ENCODE measurements around the gene SNRPA1.

SNRPA1 gene

DNA sequence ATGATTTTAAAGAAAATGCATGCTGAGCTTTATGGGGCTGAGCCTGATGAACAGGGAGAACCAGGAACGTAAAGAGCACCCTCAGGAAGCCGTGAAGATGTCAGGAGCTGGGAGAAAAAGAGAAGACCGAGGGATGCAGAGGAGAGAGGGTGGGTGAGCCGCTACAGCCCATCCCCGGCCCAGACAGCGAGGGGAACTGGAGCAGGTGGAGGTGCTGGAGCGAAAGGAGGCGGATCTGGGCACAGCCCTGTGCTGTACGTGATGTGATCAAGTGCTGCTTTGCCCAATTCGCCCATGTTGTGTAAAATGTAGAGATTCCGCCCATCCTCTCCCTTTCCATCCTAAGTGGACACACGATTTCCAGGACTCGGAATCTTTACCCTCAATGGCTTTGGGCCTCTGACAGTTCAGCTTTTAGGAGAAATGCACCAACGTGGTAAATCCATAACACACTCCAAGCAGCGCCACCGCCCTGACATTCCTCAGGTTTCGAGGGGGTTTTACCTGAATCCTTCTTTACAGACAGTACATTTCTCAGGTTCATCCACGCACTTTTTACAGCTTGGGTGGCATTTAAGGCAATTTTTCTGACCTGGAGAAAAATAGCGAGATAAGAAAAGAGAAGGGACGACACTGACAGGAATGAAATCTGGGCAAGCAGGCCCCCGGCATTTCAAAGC, 27.1 kb upstream of the SNRPA1 start:
- TF ChIP-seq, protein P1, sequence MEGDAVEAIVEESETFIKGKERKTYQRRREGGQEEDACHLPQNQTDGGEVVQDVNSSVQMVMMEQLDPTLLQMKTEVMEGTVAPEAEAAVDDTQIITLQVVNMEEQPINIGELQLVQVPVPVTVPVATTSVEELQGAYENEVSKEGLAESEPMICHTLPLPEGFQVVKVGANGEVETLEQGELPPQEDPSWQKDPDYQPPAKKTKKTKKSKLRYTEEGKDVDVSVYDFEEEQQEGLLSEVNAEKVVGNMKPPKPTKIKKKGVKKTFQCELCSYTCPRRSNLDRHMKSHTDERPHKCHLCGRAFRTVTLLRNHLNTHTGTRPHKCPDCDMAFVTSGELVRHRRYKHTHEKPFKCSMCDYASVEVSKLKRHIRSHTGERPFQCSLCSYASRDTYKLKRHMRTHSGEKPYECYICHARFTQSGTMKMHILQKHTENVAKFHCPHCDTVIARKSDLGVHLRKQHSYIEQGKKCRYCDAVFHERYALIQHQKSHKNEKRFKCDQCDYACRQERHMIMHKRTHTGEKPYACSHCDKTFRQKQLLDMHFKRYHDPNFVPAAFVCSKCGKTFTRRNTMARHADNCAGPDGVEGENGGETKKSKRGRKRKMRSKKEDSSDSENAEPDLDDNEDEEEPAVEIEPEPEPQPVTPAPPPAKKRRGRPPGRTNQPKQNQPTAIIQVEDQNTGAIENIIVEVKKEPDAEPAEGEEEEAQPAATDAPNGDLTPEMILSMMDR (IDR thresholded peaks at IDR 0.05; ENCODE audit: low read depth, low read length) = no peak
- no peak for DNase-seq
- no peak overlapping the region for H3K27ac ChIP-seq
- no peaks in the 10 kb centered on the region for H3K27me3 ChIP-seq (ENCODE audit: insufficient read depth, low read depth, severe bottlenecking)
- H3K36me3 ChIP-seq = no peaks in the 10 kb centered on the region
- no peaks in the 10 kb centered on the region for H3K9me3 ChIP-seq (ENCODE audit: severe bottlenecking)
- no peak overlapping the region for H3K4me3 ChIP-seq (ENCODE audit: low read depth, low read length)

DNA sequence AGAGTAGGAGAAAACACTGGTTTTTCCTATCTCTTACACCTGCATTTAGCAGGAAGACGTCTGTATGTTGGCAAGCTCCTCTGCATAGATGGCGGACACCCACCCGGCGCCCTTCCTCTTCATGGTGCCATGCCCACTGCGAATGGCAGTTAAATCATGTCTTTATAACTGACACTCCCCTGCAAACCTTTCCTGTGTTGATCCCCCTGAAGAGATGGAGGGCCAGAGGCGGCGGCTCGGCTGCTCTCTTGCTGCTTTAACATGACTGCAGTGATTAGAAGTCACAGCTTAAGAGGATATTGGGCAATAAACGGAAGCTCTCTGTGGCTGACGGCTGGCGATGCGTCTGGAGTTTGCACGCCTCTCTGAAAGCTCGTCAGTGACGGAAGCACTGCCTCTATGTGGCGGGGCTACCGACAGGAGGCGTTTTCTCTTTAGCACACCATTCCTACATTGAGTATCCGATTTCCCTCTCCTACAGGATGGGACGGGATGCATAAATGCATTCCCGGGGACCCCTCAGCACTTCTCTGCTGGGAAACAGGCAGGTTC, 25.5 kb upstream of the SNRPA1 start:
- Histone ChIP-seq H3K27ac (no peak overlapping the region), H3K27me3 (ENCODE audit: insufficient read depth, low read depth, severe bottlenecking) (no peaks in the 10 kb centered on the region), H3K4me3 (ENCODE audit: low read depth, low read length) (no peak overlapping the region), H3K9me3 (ENCODE audit: severe bottlenecking) (no peaks in the 10 kb centered on the region), H3K36me3 (no peaks in the 10 kb centered on the region)
- TF ChIP-seq, protein P1 (IDR thresholded peaks at IDR 0.05; ENCODE audit: low read depth, low read length) = peak; percentile 84
- peak; percentile 86 for DNase-seq

GRCh38 chr15:101318839-101319238, 23.8 kb upstream of the SNRPA1 start:
- no peaks in the 10 kb centered on the region for H3K9me3 ChIP-seq (ENCODE audit: severe bottlenecking)
- no peak overlapping the region for H3K4me3 ChIP-seq (ENCODE audit: low read depth, low read length)
- H3K27ac ChIP-seq = no peak overlapping the region
- TF ChIP-seq, protein P1 (IDR thresholded peaks at IDR 0.05; ENCODE audit: low read depth, low read length) = no peak
- DNase-seq = no peak
- no peaks in the 10 kb centered on the region for H3K27me3 ChIP-seq (ENCODE audit: insufficient read depth, low read depth, severe bottlenecking)
- H3K36me3 ChIP-seq = no peaks in the 10 kb centered on the region

DNA sequence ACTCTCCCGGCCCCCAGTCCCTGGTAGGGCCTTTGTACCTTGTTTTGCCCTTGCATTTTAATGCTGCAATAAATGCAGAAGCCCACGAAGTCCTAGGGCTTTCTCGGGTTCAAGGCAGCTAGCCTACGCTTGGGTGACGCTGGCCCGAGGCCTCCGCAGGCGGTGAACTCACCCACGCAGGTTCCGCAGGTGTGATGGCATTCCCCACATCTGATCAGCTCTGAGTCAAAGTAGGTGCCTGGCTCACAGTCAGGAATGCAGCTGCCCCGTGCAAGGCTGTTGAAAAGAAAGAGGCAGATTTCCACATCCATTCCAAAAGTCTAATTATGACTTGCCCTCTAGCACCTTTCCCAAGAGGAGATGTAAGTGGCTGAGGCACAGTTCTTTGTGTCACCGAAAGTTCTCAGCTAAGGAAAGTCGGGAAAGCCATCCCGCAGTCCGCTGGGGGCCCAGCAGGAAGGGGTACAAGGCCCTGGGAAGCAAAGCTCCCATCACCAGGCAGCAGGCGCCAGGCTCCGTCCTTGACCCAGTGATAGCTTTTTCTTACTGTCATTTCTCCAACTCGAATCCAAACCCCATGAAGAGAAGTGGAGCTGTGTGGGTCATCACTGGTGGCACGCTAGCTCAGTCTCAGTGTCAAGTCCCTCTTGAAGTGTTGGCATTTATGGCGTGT, 23.2 kb upstream of the SNRPA1 start:
- TF ChIP-seq, protein P1 (IDR thresholded peaks at IDR 0.05; ENCODE audit: low read depth, low read length) = no peak
- H3K36me3 ChIP-seq = no peaks in the 10 kb centered on the region
- H3K27ac ChIP-seq = no peak overlapping the region
- no peaks in the 10 kb centered on the region for H3K9me3 ChIP-seq (ENCODE audit: severe bottlenecking)
- no peak for DNase-seq
- H3K27me3 ChIP-seq (ENCODE audit: insufficient read depth, low read depth, severe bottlenecking) = no peaks in the 10 kb centered on the region
- H3K4me3 ChIP-seq (ENCODE audit: low read depth, low read length) = no peak overlapping the region

- no peak for DNase-seq
- TF ChIP-seq, protein P1 (IDR thresholded peaks at IDR 0.05; ENCODE audit: low read depth, low read length) = no peak
- no peaks in the 10 kb centered on the region for H3K9me3 ChIP-seq (ENCODE audit: severe bottlenecking)
Measured at GRCh38 chr15:101317336-101317872, 22.4 kb upstream of the SNRPA1 start.

More at GRCh38 chr15:101317336-101317872, 22.4 kb upstream of the SNRPA1 start:
- no peak overlapping the region for H3K4me3 ChIP-seq (ENCODE audit: low read depth, low read length)
- no peaks in the 10 kb centered on the region for H3K27me3 ChIP-seq (ENCODE audit: insufficient read depth, low read depth, severe bottlenecking)
- H3K36me3 ChIP-seq = no peaks in the 10 kb centered on the region
- no peak overlapping the region for H3K27ac ChIP-seq
